ENCODE measurements around the gene PPM1E. TPM values are rescaled to one million over a fixed set of nuclear protein-coding genes. Genes with fewer than 3 reads are reported as not detected.

PPM1E gene
- total RNA-seq, 1 experiment from 2014 or later, result 0.09 TPM

DNA sequence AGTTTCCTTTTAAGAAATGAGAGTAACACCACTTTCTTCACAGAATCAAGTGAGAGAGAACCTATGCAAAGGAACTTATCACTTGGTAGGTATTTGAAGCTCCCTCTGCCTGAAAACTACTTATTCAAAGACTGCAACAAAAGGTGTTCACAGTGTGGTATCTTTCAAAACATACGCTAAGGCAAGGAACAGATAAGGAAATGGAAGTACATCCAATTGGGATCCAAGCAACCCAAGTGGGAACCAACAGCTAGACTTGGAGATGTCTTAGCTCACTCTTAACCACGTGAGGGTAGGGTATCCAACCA is 431 bp upstream of the PPM1E start:
- BruUV-seq (replicated peaks), result no TSS peak
- intact Hi-C loops (cut with micrococcal nuclease; ENCODE audit: unreplicated experiment), result no loop called here
- CTCF ChIA-PET, result interaction anchor here (0.5 to 0.6 kb wide), 3 partner anchors 20 to 198 kb away, joined by 3 to 7 read pairs (median 3); no protein-coding TSS in a partner anchor
- no peak for DNase-seq
- H3K27ac Mint-ChIP-seq (ENCODE audit: unreplicated experiment), result no peak overlapping the region
- H3K9me3 Mint-ChIP-seq (ENCODE audit: low read depth, unreplicated experiment), result no peaks in the 10 kb centered on the region
- H3K27me3 Mint-ChIP-seq (ENCODE audit: unreplicated experiment), result peaks cover 24% of the 10 kb centered on the region
- H3K36me3 Mint-ChIP-seq (ENCODE audit: insufficient read depth, unreplicated experiment), result peaks cover 12% of the 10 kb centered on the region
- H3K4me1 Mint-ChIP-seq (ENCODE audit: low read depth, unreplicated experiment), result peaks cover 10% of the 10 kb centered on the region
- H3K4me3 Mint-ChIP-seq (ENCODE audit: low read depth, unreplicated experiment), result peak overlapping the region; percentile 73
- TF ChIP-seq CTCF (IDR thresholded peaks at IDR 0.05; ENCODE audit: unreplicated experiment), result no peak

- Mint-ChIP-seq H3K9me3 (ENCODE audit: low read depth, unreplicated experiment) (no peaks in the 10 kb centered on the region), H3K4me3 (ENCODE audit: low read depth, unreplicated experiment) (peak overlapping the region; percentile 73), H3K36me3 (ENCODE audit: insufficient read depth, unreplicated experiment) (peaks cover 12% of the 10 kb centered on the region), H3K27me3 (ENCODE audit: unreplicated experiment) (peaks cover 37% of the 10 kb centered on the region), H3K4me1 (ENCODE audit: low read depth, unreplicated experiment) (peaks cover 10% of the 10 kb centered on the region), H3K27ac (ENCODE audit: unreplicated experiment) (no peak overlapping the region)
- BruUV-seq (replicated peaks), result no TSS peak
- CTCF ChIA-PET, result no interaction called here
- TF ChIP-seq CTCF (IDR thresholded peaks at IDR 0.05; ENCODE audit: unreplicated experiment), result no peak
- intact Hi-C loops (cut with micrococcal nuclease; ENCODE audit: unreplicated experiment), result no loop called here
- no peak for DNase-seq
Measured at GRCh38 chr17:58756246-58757161, 850 bp downstream of the PPM1E start.

DNA sequence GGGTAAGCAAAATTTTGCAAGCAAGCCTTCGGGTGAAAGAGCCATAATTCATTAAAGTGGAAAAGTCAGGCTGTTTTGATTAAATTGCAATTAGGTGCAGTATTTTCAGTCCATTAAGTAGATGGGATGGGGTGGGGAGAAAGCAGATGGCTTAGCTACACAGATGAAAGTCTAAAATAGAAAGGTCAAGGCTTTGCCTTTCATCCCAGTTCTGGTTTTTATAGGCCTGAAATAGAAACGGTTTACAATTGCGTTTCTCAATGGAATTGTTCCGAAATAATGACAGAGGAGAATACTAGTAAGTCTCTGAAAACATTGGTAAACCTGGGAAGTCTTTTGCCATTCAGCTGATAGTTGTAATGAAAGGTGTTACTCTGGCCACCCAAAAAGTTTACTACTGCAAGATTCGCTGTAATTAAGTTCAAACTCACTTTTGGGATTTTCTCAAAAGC is 1.5 kb downstream of the PPM1E start:
- Mint-ChIP-seq H3K4me3 (ENCODE audit: low read depth, unreplicated experiment) (peak overlapping the region; percentile 73), H3K27me3 (ENCODE audit: unreplicated experiment) (peaks cover 44% of the 10 kb centered on the region)
- intact Hi-C loops (cut with micrococcal nuclease; ENCODE audit: unreplicated experiment), result no loop called here

GRCh38 chr17:58758890-58759289 is 3.2 kb downstream of the PPM1E start:
- Mint-ChIP-seq H3K27me3 (ENCODE audit: unreplicated experiment) (peaks cover 44% of the 10 kb centered on the region), H3K9me3 (ENCODE audit: low read depth, unreplicated experiment) (no peaks in the 10 kb centered on the region), H3K4me3 (ENCODE audit: low read depth, unreplicated experiment) (no peak overlapping the region), H3K36me3 (ENCODE audit: insufficient read depth, unreplicated experiment) (peaks cover 12% of the 10 kb centered on the region), H3K27ac (ENCODE audit: unreplicated experiment) (no peak overlapping the region), H3K4me1 (ENCODE audit: low read depth, unreplicated experiment) (peaks cover 10% of the 10 kb centered on the region)
- no peak for DNase-seq
- no TSS peak for BruUV-seq (replicated peaks)
- no peak for TF ChIP-seq CTCF (IDR thresholded peaks at IDR 0.05; ENCODE audit: unreplicated experiment)
- intact Hi-C loops (cut with micrococcal nuclease; ENCODE audit: unreplicated experiment), result no loop called here
- CTCF ChIA-PET, result no interaction called here

More for the DNA sequence above, 1.5 kb downstream of the PPM1E start:
- Mint-ChIP-seq H3K4me1 (ENCODE audit: low read depth, unreplicated experiment) (peaks cover 10% of the 10 kb centered on the region), H3K36me3 (ENCODE audit: insufficient read depth, unreplicated experiment) (peaks cover 12% of the 10 kb centered on the region), H3K9me3 (ENCODE audit: low read depth, unreplicated experiment) (no peaks in the 10 kb centered on the region), H3K27ac (ENCODE audit: unreplicated experiment) (no peak overlapping the region)
- CTCF ChIA-PET, result no interaction called here
- TF ChIP-seq CTCF (IDR thresholded peaks at IDR 0.05; ENCODE audit: unreplicated experiment), result no peak
- DNase-seq, result no peak
- BruUV-seq (replicated peaks), result no TSS peak
